Neural progenitor cell (in vitro differentiated cells): ENCODE measurements around the gene RFX8.

Source experiments
- EZH2 ChIP-seq: fragments of 200-600 bp; sonication (generic); IDR thresholded peaks from 2 replicates; pipeline ENCODE4 v1.6.1; 2017; ENCODE audit warnings: antibody characterized with exemption, mild to moderate bottlenecking, moderate library complexity
- TF ChIP-seq, protein P1 (sequence below): fragments of 200-600 bp; sonication (generic); IDR thresholded peaks from 2 replicates; pipeline ENCODE4 v1.5.1; 2017; ENCODE audit warnings: antibody characterized with exemption, mild to moderate bottlenecking

DNA sequence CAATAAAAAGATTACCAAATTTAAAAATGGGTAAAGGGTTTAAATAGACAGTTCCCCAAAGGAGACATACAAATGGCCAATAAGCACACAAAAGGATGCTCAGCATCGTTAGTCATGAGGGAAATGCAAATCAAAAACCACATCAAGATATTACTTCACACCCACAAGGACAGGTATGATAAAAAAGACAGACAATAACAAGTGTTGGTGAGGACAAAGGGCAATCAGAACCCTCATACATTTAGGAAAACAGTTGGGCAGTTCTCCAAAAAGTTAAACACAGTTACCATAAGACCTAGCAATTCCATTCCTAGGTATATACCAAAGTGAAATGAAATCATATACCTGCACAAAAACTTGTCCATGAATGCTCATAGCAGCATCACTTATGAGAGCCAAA, 102.1 kb downstream of the RFX8 start:
- TF ChIP-seq, protein P1, sequence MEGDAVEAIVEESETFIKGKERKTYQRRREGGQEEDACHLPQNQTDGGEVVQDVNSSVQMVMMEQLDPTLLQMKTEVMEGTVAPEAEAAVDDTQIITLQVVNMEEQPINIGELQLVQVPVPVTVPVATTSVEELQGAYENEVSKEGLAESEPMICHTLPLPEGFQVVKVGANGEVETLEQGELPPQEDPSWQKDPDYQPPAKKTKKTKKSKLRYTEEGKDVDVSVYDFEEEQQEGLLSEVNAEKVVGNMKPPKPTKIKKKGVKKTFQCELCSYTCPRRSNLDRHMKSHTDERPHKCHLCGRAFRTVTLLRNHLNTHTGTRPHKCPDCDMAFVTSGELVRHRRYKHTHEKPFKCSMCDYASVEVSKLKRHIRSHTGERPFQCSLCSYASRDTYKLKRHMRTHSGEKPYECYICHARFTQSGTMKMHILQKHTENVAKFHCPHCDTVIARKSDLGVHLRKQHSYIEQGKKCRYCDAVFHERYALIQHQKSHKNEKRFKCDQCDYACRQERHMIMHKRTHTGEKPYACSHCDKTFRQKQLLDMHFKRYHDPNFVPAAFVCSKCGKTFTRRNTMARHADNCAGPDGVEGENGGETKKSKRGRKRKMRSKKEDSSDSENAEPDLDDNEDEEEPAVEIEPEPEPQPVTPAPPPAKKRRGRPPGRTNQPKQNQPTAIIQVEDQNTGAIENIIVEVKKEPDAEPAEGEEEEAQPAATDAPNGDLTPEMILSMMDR = no peak
- TF ChIP-seq EZH2 = no peak
